Superior temporal gyrus (tissue), 1 donor: ENCODE data around the gene S100A6.

Experiments
- DNase-seq: peaks from one replicate; pipeline ENCODE4 v3.0.0-alpha.2; 2016; ENCODE audit errors: extremely low spot score

S100A6 gene

DNA sequence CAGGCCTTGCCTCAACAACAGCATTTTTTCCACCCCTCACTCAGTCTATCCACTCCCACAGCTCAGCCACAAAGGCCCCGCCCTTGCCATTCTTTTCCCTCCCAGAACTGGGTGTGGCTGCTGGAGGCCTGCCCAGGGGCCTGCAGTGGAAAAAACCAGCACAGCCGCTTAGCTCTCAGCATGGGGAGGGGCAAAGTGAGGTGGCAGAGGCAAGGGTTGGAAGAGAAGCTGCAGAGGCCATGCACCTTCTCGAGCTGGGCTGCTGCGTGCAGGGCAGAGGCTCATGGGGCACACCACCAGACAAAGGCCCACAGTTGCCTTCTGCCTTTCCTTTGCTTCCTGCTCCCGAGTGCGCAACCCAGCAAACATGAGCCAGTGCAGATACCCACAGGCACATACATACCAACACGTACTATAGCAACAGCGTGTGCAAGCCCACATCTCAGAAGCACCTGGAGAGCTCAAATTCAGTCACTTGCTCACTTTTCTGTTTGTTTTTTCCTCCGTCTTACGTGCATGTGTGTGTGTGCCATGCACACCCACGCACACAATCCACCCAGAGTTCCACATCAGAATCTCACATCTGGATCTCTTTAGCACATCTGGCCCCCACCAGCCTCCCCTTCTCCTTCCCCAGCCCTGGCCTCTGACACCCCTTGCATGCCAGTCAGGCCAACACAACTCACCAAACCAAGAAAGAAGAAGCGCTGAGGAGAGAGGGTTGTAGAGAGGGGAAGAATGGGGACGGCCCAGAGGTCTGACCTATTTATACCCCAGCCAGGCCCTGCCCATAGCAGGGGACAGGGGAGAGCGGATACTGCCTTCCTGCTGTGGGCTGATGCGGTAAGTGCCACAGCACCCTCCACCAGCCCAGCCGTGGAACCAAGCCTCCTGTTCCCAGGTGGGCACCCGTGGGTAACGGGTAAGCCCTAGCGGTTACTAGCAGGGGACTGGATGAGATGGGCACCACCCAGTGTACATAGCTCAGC is 9.6 kb upstream of the S100A6 start, which contains the start of gene S100A4:
Gene S100A4 (minus strand): TSS at position 740 of the 989 bp plus-strand sequence. CDS start 1,012 bp downstream, outside the sequence.
- peak; percentile 58 for DNase-seq

DNA sequence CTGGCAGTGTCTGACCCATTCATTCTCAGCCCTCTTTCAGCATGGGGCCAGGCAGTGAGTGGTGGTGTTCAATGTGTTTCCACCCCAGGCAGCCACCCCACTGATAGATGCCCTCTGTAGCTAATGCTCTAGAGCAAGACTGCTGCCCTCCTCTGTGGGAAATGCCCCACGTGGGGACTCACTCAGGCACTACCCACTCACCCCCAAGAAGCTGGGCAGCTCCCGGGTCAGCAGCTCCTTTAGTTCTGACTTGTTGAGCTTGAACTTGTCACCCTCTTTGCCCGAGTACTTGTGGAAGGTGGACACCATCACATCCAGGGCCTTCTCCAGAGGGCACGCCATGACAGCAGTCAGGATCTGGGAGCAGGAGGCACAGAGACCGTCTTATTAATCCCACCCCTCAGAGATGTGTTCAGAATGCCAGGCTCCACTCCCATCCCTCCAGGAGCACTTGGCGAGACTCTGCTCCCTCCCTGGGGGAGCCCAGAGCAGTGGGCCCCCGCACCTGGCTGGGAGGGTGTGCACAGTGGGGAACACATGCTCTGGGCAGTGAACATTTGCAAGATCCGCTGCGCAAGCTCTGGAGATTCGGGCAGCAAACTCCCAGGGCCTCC is 8.8 kb upstream of the S100A6 start:
- DNase-seq: no peak

DNA sequence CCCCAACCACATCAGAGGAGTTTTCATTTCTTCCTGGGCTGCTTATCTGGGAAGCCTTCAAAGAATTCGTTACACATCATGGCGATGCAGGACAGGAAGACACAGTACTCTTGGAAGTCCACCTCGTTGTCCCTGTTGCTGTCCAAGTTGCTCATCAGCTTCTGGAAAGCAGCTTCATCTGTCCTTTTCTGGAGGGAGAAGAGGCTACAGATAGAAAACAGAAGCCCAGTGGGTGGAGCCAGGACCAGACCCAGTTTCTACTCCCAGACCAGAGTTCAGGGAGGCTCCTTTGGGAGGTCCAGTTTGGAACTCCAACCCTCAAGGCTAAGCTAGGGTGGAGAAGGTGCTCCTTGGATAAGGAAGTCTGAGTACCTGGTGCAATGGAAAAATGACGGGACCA is 7.9 kb upstream of the S100A6 start:
- no peak for DNase-seq

DNA sequence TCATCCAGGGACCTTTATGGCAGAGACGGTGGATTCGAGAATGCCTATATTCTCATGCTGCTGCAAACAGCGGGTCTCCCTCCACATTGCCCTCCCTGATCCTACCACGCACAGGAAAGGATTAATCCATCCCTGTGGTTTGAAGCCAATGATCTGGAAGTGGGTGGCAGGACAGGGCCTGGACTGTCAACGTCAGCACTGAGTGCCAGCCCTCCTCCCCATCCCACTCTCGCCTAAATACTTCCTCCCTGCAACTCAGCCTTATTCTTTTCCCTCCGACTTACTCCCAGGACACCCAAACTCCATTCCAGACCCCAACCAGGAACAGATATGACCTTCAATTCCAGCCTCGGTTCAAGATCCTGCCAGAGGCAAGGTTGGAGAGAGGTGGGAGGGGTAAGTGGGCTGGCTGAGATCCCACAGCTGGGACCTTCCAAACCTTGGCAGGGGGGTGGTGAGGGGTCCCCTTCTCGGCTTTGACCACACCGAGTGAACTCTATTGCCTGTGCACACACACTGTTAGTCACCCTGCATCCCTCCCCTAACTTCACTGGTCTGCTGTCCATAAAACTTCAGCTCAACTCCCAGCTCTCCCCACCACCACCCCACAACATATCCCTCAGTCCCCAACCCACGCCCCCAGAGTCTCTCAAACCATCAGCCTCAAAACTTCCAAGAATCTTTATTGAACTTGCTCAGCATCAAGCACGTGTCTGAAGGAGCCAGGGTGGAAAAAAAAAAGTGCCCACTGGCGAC is 7.3 kb upstream of the S100A6 start:
- no peak for DNase-seq

DNA sequence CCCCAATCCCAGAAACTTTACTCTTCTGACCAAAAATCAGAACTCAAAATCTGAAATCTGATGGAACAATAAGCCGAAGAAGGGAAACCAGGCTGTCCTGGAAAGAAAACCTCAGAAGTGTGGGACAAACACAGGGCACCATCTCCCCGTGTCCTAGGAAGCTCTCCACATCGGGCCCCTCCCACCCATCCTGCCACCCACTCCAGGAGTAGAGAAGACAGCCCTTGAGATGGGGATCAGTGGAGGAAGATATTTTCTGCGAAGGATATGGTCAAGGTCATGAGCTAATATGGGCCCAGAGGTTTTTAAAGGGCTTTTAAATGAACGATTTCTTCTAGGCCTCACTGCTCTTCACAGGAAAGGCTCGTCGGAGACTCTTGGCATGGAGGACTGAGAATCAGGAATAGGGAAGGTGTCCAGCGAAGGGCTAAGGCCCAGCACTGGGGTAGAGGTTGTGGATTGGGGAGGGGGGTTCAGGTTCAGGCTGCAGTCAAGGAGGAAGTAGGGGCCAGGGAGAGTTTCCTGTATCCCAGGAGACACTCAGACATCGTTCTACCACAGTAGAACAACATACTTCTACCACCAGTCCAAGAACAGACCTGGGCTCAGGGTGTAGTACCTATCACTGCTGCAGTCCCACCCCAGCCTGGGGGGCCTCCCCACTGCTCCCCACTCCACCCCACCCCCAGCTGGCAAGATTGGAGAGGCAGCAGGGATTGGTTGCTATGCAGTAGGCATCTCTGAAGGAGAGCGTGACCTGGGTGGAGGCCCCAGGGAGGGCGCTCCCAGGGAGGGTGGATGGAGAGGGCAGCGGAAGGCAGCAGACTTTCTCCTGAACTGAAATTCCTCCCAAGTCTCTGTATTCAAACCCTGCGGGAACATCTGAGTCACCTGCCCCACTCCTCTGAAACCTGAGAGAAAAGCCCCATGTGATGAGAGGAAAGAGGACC is 6.1 kb upstream of the S100A6 start:
- no peak for DNase-seq

DNA sequence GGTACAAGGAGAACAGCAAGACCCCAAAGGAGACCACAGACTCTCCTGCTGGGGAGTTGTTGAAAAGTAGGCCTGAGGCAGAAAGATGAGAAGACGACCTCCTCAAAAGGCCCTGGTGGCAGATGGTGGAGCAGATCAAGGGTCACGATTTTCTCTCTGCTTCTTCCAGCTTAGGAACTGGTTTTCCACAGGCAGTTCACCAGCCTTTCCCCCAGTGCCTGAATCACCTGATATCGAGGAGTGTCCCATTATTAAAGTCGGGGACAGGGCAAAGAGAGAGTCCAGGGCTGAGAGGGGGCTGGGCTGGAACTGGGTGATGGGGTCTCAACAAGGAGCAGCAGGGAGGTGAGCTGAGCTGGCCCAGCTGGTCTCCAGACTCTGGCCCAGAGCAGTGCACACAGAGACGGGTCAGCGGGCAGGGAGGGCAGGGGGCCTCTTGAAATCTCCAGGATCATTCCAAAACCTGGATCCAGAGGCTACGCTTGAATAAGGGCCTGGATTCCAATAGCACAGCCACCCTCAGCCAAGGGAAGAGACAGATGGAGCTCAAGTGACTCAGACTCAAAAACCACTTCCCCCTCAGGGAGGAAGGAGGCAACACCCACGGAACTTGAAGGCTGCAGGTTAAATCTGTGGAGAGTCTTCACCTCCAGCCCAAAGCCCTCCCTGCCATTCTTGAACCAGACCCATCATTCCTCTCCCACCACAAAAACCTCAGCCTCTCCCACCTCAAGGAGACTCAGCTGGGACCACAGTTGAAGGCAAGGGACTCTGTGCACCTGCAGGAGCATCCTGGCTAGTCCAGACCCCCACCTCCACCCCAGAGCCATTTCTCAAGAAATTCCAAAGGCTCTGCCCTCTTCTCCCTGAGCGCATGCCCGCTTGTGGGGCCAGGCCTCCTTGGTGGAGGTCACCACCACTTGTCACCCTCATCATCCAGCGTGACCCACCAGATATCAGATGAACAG is 4.9 kb upstream of the S100A6 start, which contains the start of gene S100A5:
Gene S100A5 (minus strand): TSS at position 541 of the 968 bp plus-strand sequence. CDS start 743 bp downstream, outside the sequence.
- DNase-seq: peak; percentile 46

DNA sequence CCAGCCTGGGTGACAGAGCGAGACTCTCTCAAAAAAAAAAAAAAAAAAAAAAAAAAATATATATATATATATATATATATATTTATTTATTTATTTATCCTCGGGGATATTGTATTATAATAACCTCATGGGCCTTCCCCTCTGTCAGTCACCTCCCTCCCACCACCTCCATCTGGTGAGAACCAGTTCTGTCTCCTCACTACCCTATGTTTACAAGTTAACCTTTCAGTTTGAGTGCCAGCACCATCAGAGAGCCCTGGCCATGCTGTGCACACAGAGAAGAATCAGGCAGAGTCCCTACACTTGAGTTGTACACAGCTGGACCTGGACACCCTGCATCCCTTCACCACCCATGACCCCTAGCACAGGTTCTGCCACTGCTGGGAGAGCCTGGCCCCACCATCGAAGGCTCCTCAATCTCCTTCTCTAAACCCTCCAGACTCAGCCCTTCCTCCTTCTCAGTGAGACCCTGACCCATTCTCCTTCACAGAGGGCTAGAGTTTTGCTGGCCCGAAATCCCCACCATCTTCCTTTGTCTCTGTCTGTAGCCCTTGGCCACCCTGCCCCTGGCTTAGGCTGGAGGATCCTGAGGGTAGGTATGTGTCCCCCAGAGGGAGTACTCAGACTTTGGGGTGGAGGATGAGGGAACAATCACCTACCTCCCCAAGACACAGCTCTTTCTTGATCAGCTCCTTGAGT is 3.8 kb upstream of the S100A6 start:
- no peak for DNase-seq

DNA sequence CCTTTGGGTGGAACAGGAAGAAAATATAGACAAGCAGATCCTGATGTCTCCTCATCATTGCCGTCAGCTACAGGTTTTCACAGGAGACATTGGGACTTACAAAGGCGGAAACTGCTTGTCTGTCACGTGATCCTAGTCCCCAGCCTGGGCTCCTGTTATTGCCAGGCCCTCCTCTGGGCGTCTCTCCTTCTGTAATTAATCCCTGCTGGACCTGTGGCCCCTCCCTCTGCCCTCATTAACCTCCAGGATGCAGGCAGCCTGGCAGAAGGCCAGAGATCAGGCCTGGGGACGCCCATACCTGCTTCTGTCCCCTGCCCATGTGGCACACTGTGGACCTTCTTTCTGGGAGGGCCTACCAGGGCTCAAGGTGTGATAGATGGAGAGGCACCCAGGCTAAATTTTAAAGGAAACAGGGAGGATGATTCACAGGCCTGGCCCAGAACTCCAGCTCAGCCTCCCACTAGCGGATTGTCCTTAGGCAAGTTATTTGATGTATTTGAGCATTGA is 2.6 kb upstream of the S100A6 start:
- no peak for DNase-seq

DNA sequence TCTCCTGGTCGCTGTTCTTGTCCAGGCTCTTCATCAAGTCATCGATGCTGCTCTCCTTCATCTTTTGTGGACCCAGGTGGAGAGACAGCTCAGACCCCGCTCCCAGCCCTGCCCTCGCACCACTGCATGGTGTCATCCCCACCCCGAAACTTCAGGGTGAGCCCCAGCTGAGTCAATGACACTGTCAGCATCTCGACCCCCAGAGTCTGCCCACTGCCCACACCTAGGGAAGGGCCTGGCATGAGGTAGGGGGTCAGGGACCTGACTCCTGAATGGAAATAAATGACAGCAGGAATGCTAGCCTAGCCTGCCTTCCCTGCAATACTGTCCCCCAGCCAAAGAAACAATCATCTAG is 1.6 kb upstream of the S100A6 start:
- DNase-seq: no peak

DNA sequence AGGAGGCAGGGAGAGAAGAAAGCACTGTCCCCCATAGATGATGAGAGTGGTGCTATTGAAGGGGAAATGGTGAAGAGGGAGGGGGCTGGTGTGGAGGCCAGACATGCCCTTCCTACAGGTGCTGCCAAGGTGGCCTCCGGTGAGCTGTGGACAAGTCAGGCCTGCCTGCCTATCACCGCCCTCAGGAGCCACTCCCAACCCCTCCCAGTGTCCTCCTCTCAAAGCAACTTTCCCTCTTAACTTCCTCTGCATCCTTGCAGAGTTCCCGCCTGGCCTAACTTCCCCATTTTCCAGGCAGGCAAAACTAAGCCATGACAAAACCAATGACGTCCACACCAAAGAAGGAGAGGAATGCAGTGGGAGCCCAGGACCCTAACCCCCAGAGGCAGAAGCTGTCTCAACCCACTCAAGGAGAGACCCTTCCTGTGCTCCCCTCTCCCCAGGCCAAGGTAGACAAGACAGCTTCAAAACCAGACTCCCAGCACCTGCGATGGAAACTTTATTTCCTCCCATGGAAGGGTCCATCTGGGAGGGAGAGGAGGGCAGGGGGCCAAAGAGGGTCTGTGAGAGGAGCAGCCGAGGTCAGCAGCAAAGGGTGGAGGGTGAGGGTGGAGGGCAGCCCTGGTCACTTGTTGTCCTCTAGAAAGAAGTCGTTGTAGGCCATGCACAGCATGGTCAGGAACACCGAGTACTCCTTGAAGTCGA is 1.0 kb upstream of the S100A6 start:
- DNase-seq: no peak

DNA sequence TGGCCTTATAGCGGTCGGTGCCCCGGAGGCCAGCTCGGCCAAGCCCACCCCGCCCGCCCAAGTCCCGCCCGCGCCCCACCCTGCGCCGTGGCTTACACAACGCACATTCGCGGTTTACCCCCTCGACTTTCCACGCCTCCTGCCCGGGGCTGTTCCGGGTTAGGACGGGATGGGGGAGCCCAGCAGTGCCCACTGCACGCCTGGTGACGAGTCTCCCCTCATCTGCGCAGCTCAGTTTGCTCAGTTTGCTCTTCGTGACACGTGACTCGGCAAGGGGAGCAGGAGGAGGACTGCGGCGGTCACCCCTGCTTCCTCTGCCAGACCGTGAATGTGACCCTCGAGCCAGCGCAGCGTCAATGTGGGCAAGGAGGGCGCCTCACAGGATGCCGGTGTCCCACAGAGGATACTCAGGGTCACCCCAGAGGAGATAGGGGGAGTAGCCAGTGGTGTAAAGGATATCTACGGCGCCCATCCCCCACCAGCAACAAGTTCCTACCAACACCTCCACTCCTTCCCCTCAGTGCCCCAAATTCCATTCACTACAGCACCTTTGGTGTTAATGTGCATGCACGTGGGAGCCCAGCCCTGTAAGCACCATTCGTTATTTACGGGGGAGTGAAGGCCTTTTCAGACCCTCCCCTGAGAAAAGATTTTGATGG is 350 bp upstream of the S100A6 start:
- peak; percentile 56 for DNase-seq

DNA sequence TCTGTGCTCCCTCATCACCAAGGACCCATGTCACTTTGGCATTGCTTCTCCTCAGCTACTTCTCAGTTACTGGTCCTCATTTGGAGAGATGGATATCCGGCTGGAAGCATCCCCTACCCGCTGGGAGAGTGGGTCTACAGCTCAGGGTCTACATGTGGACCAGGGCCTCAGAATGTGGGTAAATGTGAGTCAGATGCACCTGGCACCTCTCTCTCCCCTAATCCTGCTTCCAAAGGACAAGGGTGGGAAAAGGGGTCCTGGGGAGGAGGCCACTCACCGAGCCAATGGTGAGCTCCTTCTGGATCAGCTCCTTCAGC is 908 bp downstream of the S100A6 start:
- DNase-seq: no peak

DNA sequence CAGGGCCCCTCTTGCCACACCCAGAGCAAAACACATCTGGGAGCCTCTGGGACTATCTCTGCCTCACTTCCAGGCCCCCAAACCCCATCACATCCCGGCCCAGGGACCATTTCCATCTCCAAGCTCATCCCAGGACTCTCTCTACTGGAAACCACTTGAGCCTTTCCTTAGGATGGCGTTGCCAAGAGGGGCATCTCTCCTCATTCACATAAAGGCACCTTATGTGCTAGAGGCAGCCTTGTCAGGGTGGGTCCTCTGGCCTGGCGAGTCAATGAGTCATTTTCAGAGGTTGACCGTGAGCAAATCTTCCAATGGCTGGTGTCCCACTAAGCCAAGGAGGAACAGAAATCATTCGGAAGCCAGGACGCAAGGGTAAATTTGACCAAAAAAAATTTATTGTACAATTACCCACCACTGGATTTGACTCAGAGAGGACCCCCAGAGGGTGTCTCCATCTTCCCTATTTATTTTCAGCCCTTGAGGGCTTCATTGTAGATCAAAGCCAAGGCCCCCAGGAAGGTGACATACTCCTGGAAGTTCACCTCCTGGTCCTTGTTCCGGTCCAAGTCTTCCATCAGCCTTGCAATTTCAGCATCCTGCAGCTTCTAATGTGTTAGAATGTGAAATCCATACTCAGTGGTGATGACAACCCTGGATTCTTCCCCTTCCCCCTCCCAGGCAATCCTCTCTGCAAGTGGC is 1.4 kb downstream of the S100A6 start:
- DNase-seq: no peak

DNA sequence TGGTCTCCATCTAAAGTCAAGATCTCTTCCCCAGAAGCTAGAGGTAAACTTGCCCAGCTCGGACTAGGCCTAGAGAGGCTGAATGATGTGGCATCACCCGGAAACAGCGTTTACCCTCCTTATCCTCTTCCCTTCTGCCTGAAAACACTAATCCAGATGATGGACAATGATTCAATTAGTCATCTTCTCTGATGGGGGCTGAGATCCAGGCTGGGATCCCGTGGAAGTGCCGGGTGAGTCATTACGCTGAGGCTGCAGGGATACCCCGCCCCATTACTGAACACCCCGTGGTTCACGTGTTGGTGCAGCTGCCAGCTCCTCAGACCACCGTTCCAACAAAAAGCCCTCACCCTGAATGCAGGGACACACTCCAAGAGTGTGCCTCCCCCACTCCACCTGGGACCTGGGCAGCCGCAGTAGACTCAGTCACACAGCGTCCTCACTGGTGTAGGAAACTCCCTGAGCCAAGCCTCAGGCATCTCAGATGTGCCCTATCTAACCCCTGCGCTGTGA is 2.0 kb downstream of the S100A6 start:
- peak; percentile 28 for DNase-seq

DNA sequence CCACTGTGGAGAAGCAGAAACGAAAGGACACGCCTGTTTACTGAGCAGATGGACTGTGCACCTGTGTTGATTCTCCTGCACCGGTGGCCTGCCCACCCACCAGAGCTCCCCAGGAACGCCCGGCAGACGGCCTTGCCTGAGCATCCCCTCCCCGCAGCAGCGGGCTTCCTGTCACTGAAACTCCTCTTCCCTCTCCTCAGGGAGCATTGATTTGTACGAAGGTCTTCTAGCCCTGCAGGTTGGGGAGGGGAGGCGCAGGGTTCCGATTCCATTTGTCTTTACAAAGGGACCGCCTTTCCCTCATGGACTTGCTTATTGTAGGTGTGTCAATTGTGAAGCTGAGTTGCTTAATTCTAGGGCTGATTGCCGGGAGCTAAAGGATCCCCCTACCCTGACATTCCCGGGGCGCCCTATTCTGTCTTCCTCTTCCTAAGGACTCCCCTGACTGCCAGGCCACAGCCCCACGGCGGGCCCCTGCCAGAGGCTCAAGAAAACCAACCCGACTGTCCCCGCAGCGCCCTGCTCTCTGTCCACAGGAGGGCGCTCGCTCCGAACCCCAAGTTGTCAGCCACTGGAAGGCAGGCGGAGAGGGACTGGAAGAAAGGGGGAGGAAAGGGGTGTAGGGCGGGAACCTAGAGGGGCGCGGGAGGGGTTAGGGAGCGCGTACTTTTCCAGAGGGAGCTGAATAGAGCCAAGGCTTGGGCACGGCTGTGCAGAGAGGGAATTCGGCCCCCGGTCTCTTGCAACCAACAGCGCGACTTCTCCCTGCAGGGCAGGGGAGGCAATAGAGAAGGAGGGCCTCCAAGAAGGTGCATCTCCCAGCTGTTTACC is 2.8 kb downstream of the S100A6 start:
- DNase-seq: peak; percentile 84

DNA sequence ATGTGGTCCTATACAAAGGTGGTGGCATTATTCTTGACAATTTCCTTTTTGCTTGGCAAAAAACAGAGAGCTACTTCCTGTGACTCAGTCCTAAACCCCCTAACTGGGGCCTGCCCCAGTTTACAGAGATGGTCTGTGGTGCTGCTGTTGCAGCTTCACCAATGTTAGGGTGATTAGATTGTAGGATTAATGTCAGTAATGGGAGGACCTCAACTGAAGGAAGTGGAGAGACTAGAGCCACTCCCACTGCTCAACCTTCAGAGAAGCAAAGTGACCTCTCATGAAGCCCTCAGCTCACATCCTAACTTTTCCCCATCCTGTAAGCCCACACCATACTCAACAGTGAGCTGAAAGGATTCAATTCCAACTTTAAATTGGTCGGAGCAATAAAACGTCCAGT is 3.6 kb downstream of the S100A6 start:
- DNase-seq: no peak
